Keratinocyte (primary cell): ENCODE results near the gene SH3RF1. TPM values are rescaled to one million over a fixed set of nuclear protein-coding genes. Genes with fewer than 3 reads are reported as not detected.

Experiments
- DNase-seq: peaks from one replicate; pipeline ENCODE4 v3.0.0-alpha.2; 2011; ENCODE audit warnings: low read depth, missing footprints, low spot score
- FAIRE-seq: peaks from 2 replicates; lab custom pipeline; 2011; peaks lifted over from hg19 to GRCh38; lab: Jason Lieb, UNC
- H2AFZ ChIP-seq: 2 replicates; pipeline ENCODE4 v1.6.0; 2012; ENCODE audit warnings: low read length, control low read depth, inconsistent platforms; ENCODE audit not compliant: control insufficient read depth
- H3K27ac ChIP-seq: 2 replicates; pipeline ENCODE4 v1.5.1; 2011; ENCODE audit warnings: low read length; ENCODE audit not compliant: control insufficient read depth, insufficient read depth
- H3K27me3 ChIP-seq: 3 replicates; pipeline ENCODE4 v1.6.0; 2011; ENCODE audit warnings: low read length; ENCODE audit not compliant: control insufficient read depth, insufficient read depth; ENCODE audit errors: extremely low read depth
- H3K36me3 ChIP-seq, 2 experiments: 2 replicates in 1 of 2; 3 replicates in 1 of 2; pipeline ENCODE4 v1.5.1; 2011; ENCODE audit warnings: low read length in 2 of 2, mild to moderate bottlenecking in 1 of 2; ENCODE audit not compliant: control insufficient read depth in 2 of 2, insufficient read depth in 2 of 2; ENCODE audit errors: extremely low read depth in 1 of 2
- H3K4me1 ChIP-seq: 3 replicates; pipeline ENCODE4 v1.5.1; 2011; ENCODE audit warnings: low read length; ENCODE audit not compliant: control insufficient read depth, insufficient read depth; ENCODE audit errors: extremely low read depth
- H3K4me2 ChIP-seq: 3 replicates; pipeline ENCODE4 v1.6.0; 2011; ENCODE audit warnings: low read depth, low read length; ENCODE audit not compliant: control insufficient read depth, insufficient read depth; ENCODE audit errors: extremely low read depth
- H3K4me3 ChIP-seq, 3 experiments: fragments of 200-600 bp in 1 of 3; sonication (generic) in 1 of 3; 2 replicates in 2 of 3; 3 replicates in 1 of 3; pipeline ENCODE4 v1.5.1; 2011 to 2016; ENCODE audit warnings: low read length in 3 of 3, mild to moderate bottlenecking in 3 of 3, control low read depth in 2 of 3, inconsistent platforms in 1 of 3, low read depth in 1 of 3, mixed read lengths in 1 of 3, mixed run types in 1 of 3, moderate library complexity in 1 of 3; ENCODE audit not compliant: control insufficient read depth in 2 of 3, insufficient read depth in 2 of 3; ENCODE audit errors: extremely low read depth in 1 of 3
- H3K79me2 ChIP-seq: 2 replicates; pipeline ENCODE4 v1.6.0; 2012; ENCODE audit warnings: low read length; ENCODE audit not compliant: control insufficient read depth, insufficient read depth
- H3K9ac ChIP-seq: 3 replicates; pipeline ENCODE4 v1.6.0; 2011; ENCODE audit warnings: low read length; ENCODE audit not compliant: control insufficient read depth, insufficient read depth; ENCODE audit errors: extremely low read depth
- H3K9me1 ChIP-seq: 3 replicates; pipeline ENCODE4 v1.6.0; 2011; ENCODE audit warnings: low read length; ENCODE audit not compliant: control insufficient read depth, insufficient read depth; ENCODE audit errors: extremely low read depth
- H3K9me3 ChIP-seq: 2 replicates; pipeline ENCODE4 v1.5.1; 2012; ENCODE audit warnings: low read depth, low read length; ENCODE audit not compliant: control insufficient read depth
- H4K20me1 ChIP-seq: 3 replicates; pipeline ENCODE4 v1.6.0; 2011; ENCODE audit warnings: low read length; ENCODE audit not compliant: control insufficient read depth, insufficient read depth; ENCODE audit errors: extremely low read depth
- CTCF ChIP-seq, 3 experiments: IDR thresholded peaks in 1 of 3; conservative IDR thresholded peaks in 1 of 3; optimal IDR thresholded peaks in 1 of 3; 2 replicates in 2 of 3; 3 replicates in 1 of 3; pipeline versions ENCODE3 to v1.5.1; 2011; ENCODE audit warnings: low read length in 3 of 3, mild to moderate bottlenecking in 3 of 3, moderate library complexity in 2 of 3, control low read depth in 1 of 3, inconsistent platforms in 1 of 3; ENCODE audit not compliant: insufficient read depth in 2 of 3; ENCODE audit errors: extremely low read depth in 1 of 3
- EZH2 ChIP-seq: IDR thresholded peaks from one replicate; pipeline ENCODE4 v1.6.1; 2012; ENCODE audit warnings: inconsistent platforms, mild to moderate bottlenecking, low read length, moderate library complexity
- dilution Hi-C: fragments of 300-500 bp; cut with MboI; formaldehyde crosslinking; loops from one replicate; pipeline ENCODE4 v1.7.0; 2020; ENCODE audit warnings: low sequenced_read_pairs; ENCODE audit not compliant: extremely low pct_ligation_motif_present
- polyA plus RNA-seq, 5 experiments: library from polyadenylated mRNA; depleted of rRNA in 3 of 5; stranded (reverse) in 3 of 5; stranded (forward) in 1 of 5; unstranded in 1 of 5; fragments of >200 nt; gene quantifications; 1 replicate in 1 of 5; 2 replicates in 3 of 5; 3 replicates in 1 of 5; pipeline versions ENCODE4 v1.2.1 to v1.2.3, GENCODE V29; 2011 to 2012; ENCODE audit warnings: missing spikeins in 2 of 5, low read depth in 1 of 5, low replicate concordance in 1 of 5

Gene SH3RF1
- polyA plus RNA-seq, 1 donor (not counting 4 experiments of a cell fraction or from before 2014, with no cell fraction given): 9.5 TPM

- Histone ChIP-seq H2AFZ (no peak overlapping the region), H3K9me3 (no peaks in the 10 kb centered on the region), H3K27ac (no peak overlapping the region), H3K4me2 (no peak overlapping the region), H3K9me1 (no peaks in the 10 kb centered on the region), H3K4me1 (peaks cover 23% of the 10 kb centered on the region), H3K79me2 (no peaks in the 10 kb centered on the region), H3K36me3 (no peaks in the 10 kb centered on the region), H3K4me3 (no peak overlapping the region), H3K27me3 (no peaks in the 10 kb centered on the region), H3K9ac (no peak overlapping the region), H4K20me1 (no peaks in the 10 kb centered on the region)
- dilution Hi-C loops: no loop called here
- TF ChIP-seq CTCF (optimal IDR thresholded peaks at IDR 0.05 in 1 of 3, IDR thresholded peaks at IDR 0.05 in 1 of 3, conservative IDR thresholded peaks at IDR 0.05 in 1 of 3; ENCODE audit: extremely low read depth in 1 of 3, insufficient read depth in 2 of 3, low read length in 3 of 3) (no peak), EZH2 (no peak)
- DNase-seq (no peak), FAIRE-seq (no peak)
These were observed 212.4 kb downstream of the SH3RF1 start for GRCh38 chr4:169058312-169058711.

- Histone ChIP-seq H3K9me1 (no peaks in the 10 kb centered on the region), H4K20me1 (no peaks in the 10 kb centered on the region), H3K9me3 (no peaks in the 10 kb centered on the region), H3K4me3 (no peak overlapping the region), H3K36me3 (no peaks in the 10 kb centered on the region), H3K27me3 (no peaks in the 10 kb centered on the region), H3K4me1 (peaks cover 5% of the 10 kb centered on the region), H2AFZ (no peak overlapping the region), H3K9ac (no peak overlapping the region), H3K4me2 (no peak overlapping the region), H3K27ac (no peak overlapping the region), H3K79me2 (no peaks in the 10 kb centered on the region)
- DNase-seq: no peak
- FAIRE-seq: no peak
- dilution Hi-C loops: no loop called here
- TF ChIP-seq EZH2: no peak
- no peak for TF ChIP-seq CTCF (optimal IDR thresholded peaks at IDR 0.05 in 1 of 3, IDR thresholded peaks at IDR 0.05 in 1 of 3, conservative IDR thresholded peaks at IDR 0.05 in 1 of 3; ENCODE audit: extremely low read depth in 1 of 3, insufficient read depth in 2 of 3, low read length in 3 of 3)
These were observed 215.9 kb downstream of the SH3RF1 start for GRCh38 chr4:169054879-169055278.
